Activated T-helper 1 cell treated with anti-CD3 and anti-CD28 coated beads, Interleukin-12 subunit alpha, Interleukin-12 subunit beta, Interleukin-2, Interleukin-4 antibody, amounts not matched to agents 30 ng/mL and 10 ng/mL and 1 ng/mL, durations not matched to agents 14 hours and 24 hours and 36 hours (primary cell): Measurements from ENCODE around the gene MRPL40. TPM values are rescaled to one million over a fixed set of nuclear protein-coding genes. Genes with fewer than 3 reads are reported as not detected.

ENCODE experiments used
- total RNA-seq: library from RNA; stranded (reverse); gene quantifications from 2 replicates; pipeline ENCODE4 v1.2.3, GENCODE V29; 2022

The MRPL40 gene
- total RNA-seq, 1 donor from 2014 or later: 38.5 TPM

Other genes starting within 250 kb of the MRPL40 start
- gene CLTCL1, start 140.8 kb upstream of the MRPL40 start, total RNA-seq: 0.64 and 0.73 TPM in 2 replicates
- 44.2 and 46.0 TPM in 2 replicates for gene HIRA, start 812 bp upstream of the MRPL40 start, total RNA-seq
- gene C22orf39, start 15.2 kb downstream of the MRPL40 start, total RNA-seq: 22.8 and 26.8 TPM in 2 replicates
- gene UFD1, start 46.6 kb downstream of the MRPL40 start, total RNA-seq: 88.2 and 108 TPM in 2 replicates
- gene CDC45, start 47.4 kb downstream of the MRPL40 start, total RNA-seq: 104 and 116 TPM in 2 replicates
- 0.47 and 0.76 TPM in 2 replicates for gene CLDN5, start 91.9 kb downstream of the MRPL40 start, total RNA-seq